Activated T-cell treated with anti-CD3 and anti-CD28 coated beads, Interleukin-2, amount 50 U/mL, for 24 hours (primary cell): ENCODE results near the gene ADAMTS6.

Experiments
- DNase-seq: peaks from one replicate; pipeline ENCODE4 v3.0.0-alpha.2; 2020
- H3K27ac Mint-ChIP-seq: 2 replicates; pipeline ENCODE4 v1.8.0; 2020; ENCODE audit warnings: mild to moderate bottlenecking, mixed read lengths
- H3K27me3 Mint-ChIP-seq: 2 replicates; pipeline ENCODE4 v1.8.0; 2020; ENCODE audit warnings: mixed read lengths
- H3K36me3 Mint-ChIP-seq: 2 replicates; pipeline ENCODE4 v1.8.0; 2020; ENCODE audit warnings: low read depth, mixed read lengths
- H3K4me1 Mint-ChIP-seq: 2 replicates; pipeline ENCODE4 v1.8.0; 2020; ENCODE audit warnings: low read depth, mixed read lengths
- H3K4me3 Mint-ChIP-seq: 2 replicates; pipeline ENCODE4 v1.8.0; 2020; ENCODE audit warnings: mild to moderate bottlenecking, moderate library complexity, mixed read lengths
- H3K9me3 Mint-ChIP-seq: 2 replicates; pipeline ENCODE4 v1.8.0; 2020; ENCODE audit warnings: mixed read lengths

Gene ADAMTS6

DNA sequence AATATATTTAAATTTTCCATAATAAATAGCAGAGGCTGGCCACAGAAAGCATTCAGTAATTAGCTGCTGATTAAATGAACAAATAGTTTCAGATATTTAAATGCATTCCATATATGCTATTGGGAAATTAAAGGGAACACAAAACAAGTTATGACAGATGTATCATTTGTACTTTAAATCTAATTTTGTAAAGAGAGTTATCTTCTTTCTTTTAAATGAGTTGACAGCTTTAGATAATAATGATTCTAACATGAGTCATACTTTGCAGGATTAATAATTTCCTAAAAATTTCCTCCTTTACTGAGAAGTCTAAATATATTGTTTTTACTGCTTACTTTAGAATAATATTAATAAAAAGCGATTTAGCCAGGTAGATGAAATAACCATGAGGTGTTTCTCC lies 320.1 kb downstream of the ADAMTS6 start:
- H3K4me3 Mint-ChIP-seq, result no peak overlapping the region
- H3K36me3 Mint-ChIP-seq, result no peaks in the 10 kb centered on the region
- peaks cover 3% of the 10 kb centered on the region for H3K4me1 Mint-ChIP-seq
- no peak overlapping the region for H3K27ac Mint-ChIP-seq
- no peaks in the 10 kb centered on the region for H3K9me3 Mint-ChIP-seq
- DNase-seq, result no peak
- no peaks in the 10 kb centered on the region for H3K27me3 Mint-ChIP-seq

- H3K4me3 Mint-ChIP-seq, result no peak overlapping the region
- H3K9me3 Mint-ChIP-seq, result no peaks in the 10 kb centered on the region
- H3K27me3 Mint-ChIP-seq, result no peaks in the 10 kb centered on the region
- no peaks in the 10 kb centered on the region for H3K36me3 Mint-ChIP-seq
- peaks cover 3% of the 10 kb centered on the region for H3K4me1 Mint-ChIP-seq
- H3K27ac Mint-ChIP-seq, result no peak overlapping the region
- DNase-seq, result no peak
These were observed 323.7 kb downstream of the ADAMTS6 start for GRCh38 chr5:65157906-65158603.

GRCh38 chr5:65156933-65157332 lies 324.8 kb downstream of the ADAMTS6 start:
- no peaks in the 10 kb centered on the region for H3K27me3 Mint-ChIP-seq
- H3K27ac Mint-ChIP-seq, result no peak overlapping the region
- no peak overlapping the region for H3K4me3 Mint-ChIP-seq
- no peak for DNase-seq
- no peaks in the 10 kb centered on the region for H3K36me3 Mint-ChIP-seq
- H3K4me1 Mint-ChIP-seq, result peaks cover 3% of the 10 kb centered on the region
- H3K9me3 Mint-ChIP-seq, result no peaks in the 10 kb centered on the region

GRCh38 chr5:65152131-65152530 lies 329.6 kb downstream of the ADAMTS6 start:
- Mint-ChIP-seq H3K4me3 (no peak overlapping the region), H3K27me3 (no peaks in the 10 kb centered on the region), H3K36me3 (no peaks in the 10 kb centered on the region), H3K9me3 (no peaks in the 10 kb centered on the region), H3K4me1 (no peaks in the 10 kb centered on the region), H3K27ac (no peak overlapping the region)
- no peak for DNase-seq

- H3K4me3 Mint-ChIP-seq, result no peak overlapping the region
- DNase-seq, result no peak
These were observed 330.1 kb downstream of the ADAMTS6 start for GRCh38 chr5:65151614-65152013.

GRCh38 chr5:65150599-65151304 lies 331.0 kb downstream of the ADAMTS6 start:
- Mint-ChIP-seq H3K36me3 (no peaks in the 10 kb centered on the region), H3K9me3 (no peaks in the 10 kb centered on the region), H3K4me1 (no peaks in the 10 kb centered on the region), H3K27ac (no peak overlapping the region), H3K27me3 (no peaks in the 10 kb centered on the region), H3K4me3 (no peak overlapping the region)
- DNase-seq, result no peak

More at GRCh38 chr5:65151614-65152013, 330.1 kb downstream of the ADAMTS6 start:
- Mint-ChIP-seq H3K27me3 (no peaks in the 10 kb centered on the region), H3K27ac (no peak overlapping the region), H3K4me1 (no peaks in the 10 kb centered on the region), H3K36me3 (no peaks in the 10 kb centered on the region), H3K9me3 (no peaks in the 10 kb centered on the region)

- DNase-seq, result no peak
- Mint-ChIP-seq H3K4me1 (no peaks in the 10 kb centered on the region), H3K36me3 (no peaks in the 10 kb centered on the region), H3K27me3 (no peaks in the 10 kb centered on the region), H3K9me3 (no peaks in the 10 kb centered on the region), H3K27ac (no peak overlapping the region), H3K4me3 (no peak overlapping the region)
These were observed 331.9 kb downstream of the ADAMTS6 start for GRCh38 chr5:65149827-65150226.

- Mint-ChIP-seq H3K9me3 (no peaks in the 10 kb centered on the region), H3K4me3 (no peak overlapping the region), H3K27me3 (no peaks in the 10 kb centered on the region), H3K36me3 (no peaks in the 10 kb centered on the region), H3K4me1 (no peaks in the 10 kb centered on the region), H3K27ac (no peak overlapping the region)
- DNase-seq, result no peak
These were observed 337.4 kb downstream of the ADAMTS6 start for GRCh38 chr5:65144136-65144871.

GRCh38 chr5:65142511-65143011 lies 339.2 kb downstream of the ADAMTS6 start:
- Mint-ChIP-seq H3K27me3 (no peaks in the 10 kb centered on the region), H3K27ac (no peak overlapping the region), H3K4me3 (no peak overlapping the region)

GRCh38 chr5:65142016-65142415 lies 339.7 kb downstream of the ADAMTS6 start:
- Mint-ChIP-seq H3K9me3 (no peaks in the 10 kb centered on the region), H3K27ac (no peak overlapping the region), H3K36me3 (no peaks in the 10 kb centered on the region), H3K27me3 (no peaks in the 10 kb centered on the region), H3K4me3 (no peak overlapping the region), H3K4me1 (no peaks in the 10 kb centered on the region)
- DNase-seq, result no peak

More at GRCh38 chr5:65142511-65143011, 339.2 kb downstream of the ADAMTS6 start:
- DNase-seq, result no peak
- Mint-ChIP-seq H3K9me3 (no peaks in the 10 kb centered on the region), H3K4me1 (no peaks in the 10 kb centered on the region), H3K36me3 (no peaks in the 10 kb centered on the region)

DNA sequence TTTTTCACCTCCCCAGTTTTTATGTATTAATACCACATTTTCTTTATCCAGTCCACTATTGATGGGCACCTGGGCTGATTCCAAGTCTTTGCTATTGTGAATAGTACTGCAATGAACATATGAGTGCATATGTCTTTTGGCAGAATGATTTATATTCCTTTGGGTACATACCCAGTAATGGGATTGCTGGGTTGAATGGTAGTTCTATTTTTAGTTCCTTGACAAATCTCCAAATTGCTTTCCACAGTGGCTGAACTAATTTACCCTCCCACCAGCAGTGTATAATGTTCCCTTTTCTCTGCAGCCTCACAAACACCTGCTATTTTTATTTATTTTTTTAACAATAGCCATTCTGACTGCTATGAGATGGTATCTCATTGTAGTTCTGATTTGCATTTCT lies 340.2 kb downstream of the ADAMTS6 start:
- no peaks in the 10 kb centered on the region for H3K27me3 Mint-ChIP-seq
- no peaks in the 10 kb centered on the region for H3K9me3 Mint-ChIP-seq
- H3K27ac Mint-ChIP-seq, result no peak overlapping the region
- no peak for DNase-seq
- no peaks in the 10 kb centered on the region for H3K36me3 Mint-ChIP-seq
- no peak overlapping the region for H3K4me3 Mint-ChIP-seq
- H3K4me1 Mint-ChIP-seq, result no peaks in the 10 kb centered on the region

- Mint-ChIP-seq H3K36me3 (no peaks in the 10 kb centered on the region), H3K9me3 (no peaks in the 10 kb centered on the region), H3K27me3 (no peaks in the 10 kb centered on the region), H3K4me1 (no peaks in the 10 kb centered on the region), H3K4me3 (no peak overlapping the region), H3K27ac (no peak overlapping the region)
- no peak for DNase-seq
These were observed 344.1 kb downstream of the ADAMTS6 start for GRCh38 chr5:65137631-65138030.

- no peaks in the 10 kb centered on the region for H3K36me3 Mint-ChIP-seq
- H3K27me3 Mint-ChIP-seq, result no peaks in the 10 kb centered on the region
- no peak for DNase-seq
- H3K4me1 Mint-ChIP-seq, result no peaks in the 10 kb centered on the region
- H3K9me3 Mint-ChIP-seq, result no peaks in the 10 kb centered on the region
- H3K4me3 Mint-ChIP-seq, result no peak overlapping the region
- no peak overlapping the region for H3K27ac Mint-ChIP-seq
These were observed 348.1 kb downstream of the ADAMTS6 start for GRCh38 chr5:65133477-65134110.

- no peak overlapping the region for H3K4me3 Mint-ChIP-seq
- no peaks in the 10 kb centered on the region for H3K27me3 Mint-ChIP-seq
- no peaks in the 10 kb centered on the region for H3K9me3 Mint-ChIP-seq
- no peak overlapping the region for H3K27ac Mint-ChIP-seq
- no peaks in the 10 kb centered on the region for H3K36me3 Mint-ChIP-seq
- DNase-seq, result no peak
- no peaks in the 10 kb centered on the region for H3K4me1 Mint-ChIP-seq
These were observed 349.3 kb downstream of the ADAMTS6 start for GRCh38 chr5:65132386-65132785.
